ENCODE measurements around the gene PARD3. TPM values are rescaled to one million over a fixed set of nuclear protein-coding genes. Genes with fewer than 3 reads are reported as not detected.
A peak's percentile ranks its signal among the peaks of the same experiment; 100 is the strongest.

Gene PARD3
- total and polyA plus RNA-seq, 2 experiments from 2014 or later, result 6.3 to 21.2 TPM

GRCh38 chr10:34861293-34862021, 46.4 kb upstream of the PARD3 start:
- H3F3A ChIP-seq (ENCODE audit: insufficient read depth), result no peaks in the 10 kb centered on the region
- H3K27me3 ChIP-seq (replicated peaks; ENCODE audit: insufficient read depth), result peaks cover 5% of the 10 kb centered on the region; the same call in 1 of the 2 replicates
- 67 to 70% methylated on average over 8 of the region's 8 CpGs for WGBS, 2 experiments (ENCODE audit: low coverage in 1 of 2, low lambda C conversion rate in 2 of 2, missing lambda C conversion rate in 2 of 2)
- no peak overlapping the region for H3K4me2 ChIP-seq (ENCODE audit: unreplicated experiment)
- H2AFZ ChIP-seq, result no peak overlapping the region
- no peak overlapping the region for H3K27ac ChIP-seq
- no peaks in the 10 kb centered on the region for H3K36me3 ChIP-seq (ENCODE audit: low read depth)
- no peak for DNase-seq
- H3K9me2 ChIP-seq (ENCODE audit: insufficient read depth), result no peaks in the 10 kb centered on the region
- TF ChIP-seq EZH2phosphoT487 (IDR thresholded peaks at IDR 0.05; ENCODE audit: insufficient read depth, low read depth) (no peak), EZH2 (IDR thresholded peaks at IDR 0.05; ENCODE audit: insufficient read depth, poor library complexity, severe bottlenecking) (no peak)
- in situ Hi-C loops (cut with MboI), result no loop called here
- H3K9ac ChIP-seq, result no peak overlapping the region
- H3K4me1 ChIP-seq (ENCODE audit: insufficient read depth), result no peaks in the 10 kb centered on the region
- no peaks in the 10 kb centered on the region for H3K9me3 ChIP-seq (ENCODE audit: low read depth)
- no peaks in the 10 kb centered on the region for H3K79me2 ChIP-seq (ENCODE audit: insufficient read depth)
- H3K4me3 ChIP-seq, result no peak overlapping the region
- no peaks in the 10 kb centered on the region for H4K20me1 ChIP-seq (ENCODE audit: insufficient read depth)

GRCh38 chr10:34859170-34859569, 44.1 kb upstream of the PARD3 start:
- peak; percentile 17 for DNase-seq

GRCh38 chr10:34858003-34858402, 42.9 kb upstream of the PARD3 start:
- no peaks in the 10 kb centered on the region for H4K20me1 ChIP-seq (ENCODE audit: insufficient read depth)
- H3F3A ChIP-seq (ENCODE audit: insufficient read depth), result no peaks in the 10 kb centered on the region
- 73 to 79% methylated on average over 8 of the region's 8 CpGs for WGBS, 2 experiments (ENCODE audit: low coverage in 1 of 2, low lambda C conversion rate in 2 of 2, missing lambda C conversion rate in 2 of 2)
- no peak overlapping the region for H3K27ac ChIP-seq
- H3K27me3 ChIP-seq (replicated peaks; ENCODE audit: insufficient read depth), result peaks cover 5% of the 10 kb centered on the region; the same call in 1 of the 2 replicates
- no peaks in the 10 kb centered on the region for H3K36me3 ChIP-seq (ENCODE audit: low read depth)
- H2AFZ ChIP-seq, result no peak overlapping the region
- H3K9ac ChIP-seq, result no peak overlapping the region
- H3K4me2 ChIP-seq (ENCODE audit: unreplicated experiment), result no peak overlapping the region
- no peaks in the 10 kb centered on the region for H3K4me1 ChIP-seq (ENCODE audit: insufficient read depth)
- no peak for TF ChIP-seq EZH2phosphoT487 (IDR thresholded peaks at IDR 0.05; ENCODE audit: insufficient read depth, low read depth)
- no peak for TF ChIP-seq EZH2 (IDR thresholded peaks at IDR 0.05; ENCODE audit: insufficient read depth, poor library complexity, severe bottlenecking)
- no peaks in the 10 kb centered on the region for H3K9me3 ChIP-seq (ENCODE audit: low read depth)
- in situ Hi-C loops (cut with MboI), result no loop called here
- DNase-seq, result no peak
- H3K9me2 ChIP-seq (ENCODE audit: insufficient read depth), result no peaks in the 10 kb centered on the region
- no peak overlapping the region for H3K4me3 ChIP-seq
- H3K79me2 ChIP-seq (ENCODE audit: insufficient read depth), result no peaks in the 10 kb centered on the region

More at GRCh38 chr10:34859170-34859569, 44.1 kb upstream of the PARD3 start:
- TF ChIP-seq EZH2phosphoT487 (IDR thresholded peaks at IDR 0.05; ENCODE audit: insufficient read depth, low read depth) (no peak), EZH2 (IDR thresholded peaks at IDR 0.05; ENCODE audit: insufficient read depth, poor library complexity, severe bottlenecking) (no peak)
- H3K9me3 ChIP-seq (ENCODE audit: low read depth), result no peaks in the 10 kb centered on the region
- H3K27me3 ChIP-seq (replicated peaks; ENCODE audit: insufficient read depth), result peaks cover 5% of the 10 kb centered on the region; the same call in 1 of the 2 replicates
- H3K4me1 ChIP-seq (ENCODE audit: insufficient read depth), result no peaks in the 10 kb centered on the region
- in situ Hi-C loops (cut with MboI), result no loop called here
- no peak overlapping the region for H3K9ac ChIP-seq
- no peak overlapping the region for H2AFZ ChIP-seq
- no peak overlapping the region for H3K4me3 ChIP-seq
- H3K36me3 ChIP-seq (ENCODE audit: low read depth), result no peaks in the 10 kb centered on the region
- no peaks in the 10 kb centered on the region for H3K79me2 ChIP-seq (ENCODE audit: insufficient read depth)
- H3K9me2 ChIP-seq (ENCODE audit: insufficient read depth), result no peaks in the 10 kb centered on the region
- no peak overlapping the region for H3K4me2 ChIP-seq (ENCODE audit: unreplicated experiment)
- H3F3A ChIP-seq (ENCODE audit: insufficient read depth), result no peaks in the 10 kb centered on the region
- no peaks in the 10 kb centered on the region for H4K20me1 ChIP-seq (ENCODE audit: insufficient read depth)
- no peak overlapping the region for H3K27ac ChIP-seq

- in situ Hi-C loops (cut with MboI), result no loop called here
- 4 to 5% methylated on average over 6 of the region's 6 CpGs for WGBS, 2 experiments (ENCODE audit: low coverage in 1 of 2, low lambda C conversion rate in 2 of 2, missing lambda C conversion rate in 2 of 2)
- DNase-seq, result peak; percentile 70
- Histone ChIP-seq H3K4me2 (ENCODE audit: unreplicated experiment) (peak overlapping the region; percentile 71), H3F3A (ENCODE audit: insufficient read depth) (no peaks in the 10 kb centered on the region), H4K20me1 (ENCODE audit: insufficient read depth) (no peaks in the 10 kb centered on the region), H2AFZ (peak overlapping the region; percentile 70), H3K9me2 (ENCODE audit: insufficient read depth) (no peaks in the 10 kb centered on the region), H3K4me1 (ENCODE audit: insufficient read depth) (no peaks in the 10 kb centered on the region), H3K27me3 (replicated peaks; ENCODE audit: insufficient read depth) (peaks cover 5% of the 10 kb centered on the region; the same call in 1 of the 2 replicates), H3K36me3 (ENCODE audit: low read depth) (no peaks in the 10 kb centered on the region), H3K27ac (no peak overlapping the region), H3K79me2 (ENCODE audit: insufficient read depth) (no peaks in the 10 kb centered on the region), H3K4me3 (peak overlapping the region; percentile 50), H3K9me3 (ENCODE audit: low read depth) (no peaks in the 10 kb centered on the region), H3K9ac (peak overlapping the region; percentile 45)
- no peak for TF ChIP-seq EZH2phosphoT487 (IDR thresholded peaks at IDR 0.05; ENCODE audit: insufficient read depth, low read depth)
- no peak for TF ChIP-seq EZH2 (IDR thresholded peaks at IDR 0.05; ENCODE audit: insufficient read depth, poor library complexity, severe bottlenecking)
Measured at GRCh38 chr10:34854147-34854601, 39.1 kb upstream of the PARD3 start.
